HG02943 (cell line): Measurements from ENCODE around the gene COA4.

Experiments used
- ATAC-seq: cut with Tn5 transposase; IDR thresholded peaks from one replicate; pipeline ENCODE4 v1.9.1; 2021; ENCODE audit warnings: mild to moderate bottlenecking, low read depth, moderate library complexity; ENCODE audit not compliant: unreplicated experiment

COA4 gene

GRCh38 chr11:73866586-73866996, 10.1 kb downstream of the COA4 start:
- ATAC-seq = no peak

- ATAC-seq = no peak
Observed at GRCh38 chr11:73866095-73866579, 10.5 kb downstream of the COA4 start.

- ATAC-seq = no peak
Observed at GRCh38 chr11:73862986-73863385, 13.7 kb downstream of the COA4 start.

- ATAC-seq = no peak
Observed at GRCh38 chr11:73860202-73860601, 16.4 kb downstream of the COA4 start.

- no peak for ATAC-seq
Observed at GRCh38 chr11:73859671-73860070, 17.0 kb downstream of the COA4 start.

GRCh38 chr11:73856031-73856567, 20.5 kb downstream of the COA4 start:
- no peak for ATAC-seq

- ATAC-seq = no peak
Observed at GRCh38 chr11:73854680-73855079, 22.0 kb downstream of the COA4 start.

GRCh38 chr11:73852049-73852448, 24.6 kb downstream of the COA4 start:
- no peak for ATAC-seq

GRCh38 chr11:73851046-73851764, 25.4 kb downstream of the COA4 start:
- no peak for ATAC-seq

- ATAC-seq = no peak
Observed at GRCh38 chr11:73839123-73839457, 37.6 kb downstream of the COA4 start.

- ATAC-seq = no peak
Observed at GRCh38 chr11:73838443-73839122, 38.1 kb downstream of the COA4 start.

- ATAC-seq = no peak
Observed at GRCh38 chr11:73833067-73833466, 43.6 kb downstream of the COA4 start.

GRCh38 chr11:73830261-73830660, 46.4 kb downstream of the COA4 start:
- no peak for ATAC-seq
